ENCODE data around the gene ZNF559.

Gene ZNF559

DNA sequence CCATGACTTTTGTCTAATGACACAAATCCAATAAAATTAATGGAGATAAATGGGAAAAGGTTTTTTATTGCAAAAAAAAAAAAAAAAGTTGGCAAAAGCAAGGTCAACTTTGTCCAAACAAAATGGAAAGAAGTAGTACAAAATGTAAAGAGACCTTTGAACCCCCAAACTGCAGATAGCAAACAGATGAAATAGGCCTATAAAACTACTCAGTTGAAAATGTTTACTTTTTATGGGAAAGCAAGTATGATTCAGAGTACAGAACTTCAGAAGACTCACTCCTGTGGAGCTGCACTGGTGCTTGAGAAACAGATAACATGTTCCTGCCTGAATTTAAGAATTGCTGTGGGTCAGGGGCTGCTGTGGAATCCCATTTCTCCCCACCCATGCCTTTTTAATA, 29.0 kb downstream of the ZNF559 start:
- DNase-seq (ENCODE audit: low read depth in 2 of 2), result no peak

DNA sequence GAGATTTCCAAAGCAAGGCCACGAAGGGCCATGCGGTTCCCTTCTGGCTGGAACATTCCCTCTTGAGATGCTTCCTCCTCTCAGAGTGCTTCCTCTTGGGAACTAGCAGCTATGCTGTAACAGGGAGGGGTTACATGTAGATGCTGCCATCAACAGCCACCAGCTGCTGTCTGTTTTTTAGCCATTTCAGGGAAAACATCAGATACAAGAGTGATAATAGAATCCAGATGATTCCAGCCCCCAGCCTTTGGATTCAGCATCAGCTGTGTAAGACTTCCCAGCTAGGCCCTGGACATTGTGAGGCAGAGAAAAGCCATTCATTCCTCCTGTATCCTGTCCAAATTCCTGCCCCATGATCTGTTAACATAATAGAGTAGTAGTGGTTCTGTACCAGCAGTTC, 30.7 kb downstream of the ZNF559 start:
- no peak for DNase-seq (ENCODE audit: low read depth in 2 of 2)

DNA sequence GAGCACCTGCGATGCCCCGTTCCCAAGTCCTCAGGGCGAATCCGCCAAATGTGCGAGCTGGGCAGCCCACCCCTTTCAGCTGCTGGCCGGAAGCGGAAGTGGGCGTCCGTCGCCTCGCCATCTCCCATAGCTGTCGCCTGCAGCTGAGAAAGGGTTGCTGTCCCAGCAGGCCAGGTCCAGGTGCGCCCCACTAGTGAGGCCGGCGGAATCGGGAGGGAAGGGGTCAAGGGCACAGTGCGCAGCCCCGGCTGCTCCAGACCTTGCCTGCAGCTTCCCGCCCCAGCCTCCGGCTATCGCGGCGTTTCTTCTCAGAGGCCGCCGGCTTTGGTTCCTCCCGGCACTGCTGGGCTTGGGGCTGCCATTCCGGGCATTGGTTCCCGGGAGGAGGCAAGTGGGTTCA, 38.9 kb downstream of the ZNF559 start, which contains the start of gene ZNF177:
TSS of gene ZNF177 (plus strand) at position 109 of the 400 bp plus-strand sequence. CDS start 15,299 bp downstream, outside the sequence.
- DNase-seq (ENCODE audit: low read depth in 2 of 2), result no peak

DNA sequence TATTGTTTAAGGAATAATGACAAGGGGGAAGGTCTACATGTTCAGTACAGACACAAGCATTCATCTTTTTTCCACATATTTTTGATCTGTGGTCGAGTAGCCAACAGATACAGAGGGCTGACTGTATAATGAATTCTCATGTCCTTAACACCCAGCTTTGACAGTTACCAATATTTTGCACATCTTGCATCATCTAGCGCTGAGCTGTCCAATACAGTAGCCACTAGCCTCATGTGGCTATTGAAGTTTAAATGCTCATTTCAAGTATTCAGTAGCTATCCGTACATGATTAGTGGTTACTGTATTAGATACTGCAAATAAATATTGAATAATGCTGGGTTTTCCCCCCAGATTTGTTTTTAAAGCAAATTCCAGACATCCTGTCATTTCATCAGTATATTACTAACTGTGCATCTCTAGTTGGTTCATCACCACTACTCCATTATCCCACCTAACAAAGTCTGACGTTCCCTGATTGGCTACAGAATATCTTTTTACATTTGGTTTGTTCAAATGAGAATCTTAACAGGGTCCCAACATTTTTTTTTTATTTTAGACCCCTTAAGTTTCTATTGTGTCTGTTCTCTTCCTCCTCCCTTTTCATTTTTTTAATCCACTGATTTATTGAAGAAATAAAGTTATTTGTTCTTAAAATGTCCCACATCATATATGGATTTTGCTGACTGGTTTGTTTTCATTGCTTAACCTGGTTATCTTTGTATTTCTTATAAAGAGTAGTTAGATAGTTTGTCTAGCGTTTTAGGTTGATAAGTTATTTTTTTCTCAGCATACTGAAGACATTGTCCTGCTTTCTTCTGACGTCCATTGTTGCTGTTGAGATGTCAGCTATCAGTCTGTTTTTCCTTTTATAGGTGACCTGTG, 47.0 kb downstream of the ZNF559 start:
- no peak for DNase-seq (ENCODE audit: low read depth in 2 of 2)

DNA sequence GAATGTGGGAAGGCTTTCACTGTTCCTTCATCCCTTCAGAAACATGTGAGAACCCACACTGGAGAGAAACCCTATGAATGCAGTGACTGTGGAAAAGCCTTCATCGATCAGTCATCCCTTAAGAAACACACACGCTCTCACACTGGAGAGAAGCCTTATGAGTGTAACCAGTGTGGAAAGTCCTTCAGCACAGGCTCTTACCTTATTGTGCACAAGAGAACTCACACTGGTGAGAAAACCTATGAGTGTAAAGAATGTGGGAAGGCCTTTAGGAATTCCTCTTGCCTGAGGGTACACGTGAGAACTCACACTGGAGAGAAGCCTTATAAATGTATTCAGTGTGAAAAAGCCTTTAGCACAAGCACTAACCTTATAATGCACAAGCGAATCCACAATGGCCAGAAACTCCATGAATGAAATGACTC, 57.4 kb downstream of the ZNF559 start:
- no peak for DNase-seq (ENCODE audit: low read depth in 2 of 2)
